Prostate gland (tissue), 2 donors: Measurements from ENCODE around the gene BAZ1B.

ENCODE experiments used
- CTCF ChIP-seq, 4 experiments: fragments of 200-600 bp in 2 of 4; fragments of 450-650 bp in 2 of 4; sonication (generic) in 2 of 4; IDR thresholded peaks; 1 replicate in 3 of 4; 2 replicates in 1 of 4; pipeline ENCODE4 v1.5.1; 2016 to 2019; ENCODE audit warnings: antibody characterized with exemption in 4 of 4, mild to moderate bottlenecking in 2 of 4, moderate library complexity in 2 of 4
- POLR2A ChIP-seq: fragments of 450-650 bp; IDR thresholded peaks from one replicate; pipeline ENCODE4 v1.6.1; 2016; ENCODE audit warnings: antibody characterized with exemption, mild to moderate bottlenecking
- POLR2AphosphoS5 ChIP-seq: sonication (generic); formaldehyde crosslinking; IDR thresholded peaks from one replicate; pipeline ENCODE4 v1.6.1; 2017; ENCODE audit warnings: antibody characterized with exemption

GRCh38 chr7:73518470-73518869 lies 3.6 kb downstream of the BAZ1B start:
- TF ChIP-seq POLR2A = no peak
- TF ChIP-seq CTCF (IDR thresholded peaks at IDR 0.05) = no peak
- TF ChIP-seq POLR2AphosphoS5 = no peak
